ENCODE data around the gene ASNSD1.
"Not testable (repeated sequence)": the region's sequence is repeated elsewhere in the genome, so short reads cannot be mapped to it uniquely, and the experiment has no call there.

The ASNSD1 gene

DNA sequence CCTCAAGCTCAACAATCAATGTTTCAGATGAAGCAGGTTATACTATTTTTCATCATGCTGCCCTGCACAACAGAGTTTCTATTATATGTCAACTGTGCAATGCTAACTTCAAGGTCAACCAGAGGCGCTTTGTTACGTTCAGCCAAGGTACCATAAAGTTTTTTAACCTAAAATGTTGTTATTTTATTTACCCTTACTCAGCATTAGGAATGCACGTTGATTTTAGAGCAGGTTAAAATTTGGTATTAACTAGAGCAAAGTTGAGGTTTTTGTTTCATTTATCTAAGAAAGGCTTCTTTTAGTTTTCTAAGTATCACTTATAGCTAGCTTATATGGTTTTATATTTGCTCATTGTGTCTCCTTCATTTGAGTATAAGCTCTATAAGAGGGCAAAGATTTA, 35.0 kb downstream of the ASNSD1 start:
- no peak for FAIRE-seq

DNA sequence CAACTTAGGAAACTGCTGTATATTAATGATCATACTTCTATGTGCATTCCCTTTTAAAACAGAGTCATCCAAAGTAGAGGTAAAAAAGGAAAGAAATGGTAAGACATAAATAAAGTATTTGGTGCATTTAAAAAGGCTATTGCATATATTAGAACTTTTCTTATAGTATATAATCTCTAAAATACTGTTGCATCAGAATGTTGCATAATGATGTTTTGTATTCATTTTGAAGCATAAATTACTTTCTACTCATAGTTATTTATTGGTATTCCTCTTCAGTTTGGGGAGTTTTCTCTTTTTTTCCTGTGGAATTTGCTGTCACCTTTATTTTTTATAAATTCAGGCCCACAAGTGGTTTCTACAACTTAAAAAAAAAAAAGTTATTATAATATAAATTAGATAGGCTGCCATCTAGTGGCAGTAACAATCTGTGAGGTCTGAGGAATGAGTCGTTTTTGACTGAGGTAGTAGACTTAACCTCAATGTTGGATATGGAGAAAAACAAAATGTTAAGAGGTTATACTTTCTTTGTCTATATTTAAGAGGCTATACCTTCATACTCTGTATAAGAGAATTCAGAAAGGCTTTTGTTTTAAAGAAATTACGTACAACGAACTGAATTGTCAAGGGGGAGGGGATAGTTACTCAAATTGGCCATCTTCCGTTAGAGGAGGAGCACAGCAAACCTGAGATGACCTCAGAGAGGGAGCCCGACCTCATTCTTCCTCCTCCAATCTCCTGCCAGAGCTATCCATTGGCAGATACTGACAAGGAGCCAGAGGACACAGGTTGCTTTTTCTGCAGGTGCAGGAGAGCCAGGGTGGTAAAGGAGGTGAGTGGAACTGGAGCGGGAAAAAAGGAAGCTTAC, 37.0 kb downstream of the ASNSD1 start:
- FAIRE-seq = peak; percentile 93

DNA sequence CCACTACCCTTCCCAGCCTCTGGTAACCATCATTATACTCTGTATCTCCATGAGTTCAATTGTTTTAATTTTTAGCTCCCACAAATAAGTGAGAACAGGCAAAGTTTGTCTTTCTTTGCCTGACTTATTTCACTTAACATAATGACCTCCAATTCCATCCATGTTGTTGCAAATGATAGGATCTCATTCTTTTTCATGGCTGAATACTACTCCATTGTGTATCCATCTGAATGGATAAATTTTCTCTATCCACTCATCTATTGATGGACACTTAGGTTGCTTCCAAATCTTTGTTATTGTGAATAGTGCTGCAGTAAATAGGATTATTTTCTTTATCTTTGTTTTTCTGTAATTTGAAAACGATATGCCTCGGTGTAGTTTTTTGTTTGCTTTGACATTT, 39.4 kb downstream of the ASNSD1 start:
- FAIRE-seq = no peak

DNA sequence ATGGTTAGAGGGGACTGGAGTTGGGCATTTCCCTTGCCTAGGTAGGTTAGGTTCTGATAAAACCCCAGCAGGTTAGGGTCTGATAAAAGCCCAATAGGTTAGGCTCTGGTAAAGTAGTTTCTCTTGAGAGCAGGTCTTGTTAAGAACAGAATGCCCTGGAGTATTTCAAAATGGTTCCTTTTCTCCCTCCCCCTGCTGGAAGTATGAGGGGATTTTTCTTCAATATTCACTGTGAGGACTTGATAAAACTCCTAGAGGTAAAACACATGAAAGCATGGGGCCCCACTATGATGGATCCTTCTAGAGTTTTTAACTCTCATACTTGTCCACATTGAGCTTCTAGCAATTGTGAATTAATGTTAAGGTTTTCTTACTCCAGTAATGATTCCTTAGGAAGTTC, 40.8 kb downstream of the ASNSD1 start:
- no peak for FAIRE-seq

DNA sequence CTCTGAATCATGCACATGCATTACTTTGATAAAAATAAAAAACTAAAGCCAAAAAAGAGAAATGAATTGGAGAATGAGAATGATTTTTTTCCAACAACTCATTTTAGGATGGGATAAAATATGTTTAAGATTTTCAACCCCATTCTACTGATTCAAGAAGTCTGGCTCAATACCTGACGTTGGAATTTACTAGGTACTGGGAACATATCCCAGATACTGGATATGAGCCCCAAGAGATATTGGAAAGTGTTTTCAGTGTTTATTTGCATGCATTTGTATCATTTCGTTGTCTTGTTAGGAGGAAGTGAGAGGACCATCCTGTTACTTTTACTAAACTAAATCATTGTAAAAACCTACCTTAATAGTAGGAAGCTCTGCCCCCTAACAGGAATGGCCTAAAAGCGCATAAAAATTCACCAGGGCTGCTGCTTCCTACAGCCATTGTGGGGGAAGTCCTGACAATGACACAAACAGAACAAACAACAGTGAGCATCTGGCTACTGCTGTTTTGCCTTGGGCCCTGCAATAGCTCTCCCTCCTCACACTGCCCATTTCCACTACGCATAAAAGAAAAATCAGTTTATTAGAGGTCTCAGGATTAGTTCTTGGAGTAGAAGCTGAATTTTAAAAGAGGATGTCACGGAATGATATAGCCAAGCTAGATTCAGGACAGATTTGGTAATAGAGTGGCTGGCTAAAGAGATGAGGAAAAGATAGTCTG, 48.4 kb downstream of the ASNSD1 start:
- FAIRE-seq = no peak

DNA sequence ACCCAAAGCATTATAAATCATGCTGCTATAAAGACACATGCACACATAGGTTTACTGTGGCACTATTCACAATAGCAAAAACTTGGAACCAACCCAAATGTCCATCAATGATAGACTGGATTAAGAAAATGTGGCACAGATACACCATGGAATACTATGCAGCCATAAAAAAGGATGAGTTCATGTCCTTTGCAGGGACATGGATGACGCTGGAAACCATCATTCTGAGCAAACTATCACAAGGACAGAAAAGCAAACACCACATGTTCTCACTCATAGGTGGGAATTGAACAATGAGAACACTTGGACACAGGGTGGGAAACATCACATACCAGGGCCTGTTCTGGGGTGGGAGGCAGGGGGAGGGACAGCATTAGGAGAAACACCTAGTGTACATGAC, 56.3 kb downstream of the ASNSD1 start:
- FAIRE-seq = not testable (repeated sequence)

DNA sequence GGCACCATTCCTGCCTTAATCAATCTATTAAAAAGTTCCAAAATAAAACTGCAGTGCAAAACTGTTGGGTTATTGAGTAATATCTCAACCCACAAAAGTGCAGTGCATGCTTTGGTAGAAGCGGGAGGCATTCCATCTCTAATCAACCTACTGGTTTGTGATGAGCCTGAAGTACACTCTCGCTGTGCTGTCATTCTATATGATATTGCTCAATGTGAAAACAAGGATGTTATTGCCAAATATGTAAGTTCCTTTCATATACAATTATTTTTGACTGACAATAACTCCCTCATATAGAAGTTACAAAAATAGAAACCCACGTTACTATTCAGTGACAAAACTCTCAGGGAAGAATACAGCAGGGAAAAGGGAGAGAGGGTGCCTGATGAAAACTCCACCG, 58.3 kb downstream of the ASNSD1 start:
- no peak for FAIRE-seq
